ENCODE data around the gene ALK. TPM values are rescaled to one million over a fixed set of nuclear protein-coding genes. Genes with fewer than 3 reads are reported as not detected.

Gene ALK
- total RNA-seq, 4 donors from 2014 or later = 0.19 TPM; not detected in 3

DNA sequence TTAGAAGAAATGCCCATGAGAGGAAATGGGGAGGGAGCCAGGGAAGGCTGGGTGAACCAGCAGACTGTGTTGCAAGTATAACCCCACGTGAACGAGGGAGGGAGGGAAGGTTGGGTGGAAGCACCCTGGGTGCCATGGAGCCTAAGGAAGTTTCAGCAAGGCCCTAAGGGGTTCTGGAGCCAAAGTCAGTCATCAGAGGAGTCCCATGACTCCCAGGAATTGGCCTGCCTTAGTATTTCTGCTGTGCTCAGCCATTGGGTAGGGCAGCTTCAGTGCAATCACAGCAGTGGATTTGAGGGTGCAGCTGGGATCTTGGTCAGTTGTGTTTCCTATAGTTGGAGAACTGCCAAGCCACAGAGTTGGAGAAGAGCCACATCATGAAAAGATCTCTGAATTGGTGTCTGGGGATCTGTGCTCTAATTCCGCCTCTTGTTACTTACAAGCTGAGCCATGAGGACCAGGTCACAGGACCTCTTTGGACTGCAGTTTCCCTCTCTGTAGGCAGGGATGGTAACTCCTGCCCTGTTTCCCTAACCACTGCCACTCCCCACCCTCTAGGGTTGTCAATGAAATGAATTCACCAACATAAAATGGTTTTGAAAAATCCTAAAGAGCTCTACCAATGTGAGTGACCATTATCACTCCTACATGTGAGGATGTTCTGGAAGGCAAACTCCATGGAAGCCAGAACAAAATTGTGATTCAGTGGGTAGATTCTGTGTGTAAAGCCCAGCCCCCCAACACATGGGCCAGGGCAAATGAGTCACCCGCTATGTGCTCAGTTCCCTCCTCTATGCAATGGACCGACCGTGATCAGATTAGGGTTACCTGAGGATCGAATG lies 697.3 kb downstream of the ALK start:
- no peak for TF ChIP-seq POLR2A (IDR thresholded peaks at IDR 0.05)
- TF ChIP-seq CTCF (IDR thresholded peaks at IDR 0.05) = no peak
- intact Hi-C loops (cut with DNase I) = no loop called here
- Histone ChIP-seq H3K9me3 (no peaks in the 10 kb centered on the region), H3K4me3 (no peak overlapping the region), H3K27ac (no peak overlapping the region), H3K36me3 (no peaks in the 10 kb centered on the region), H3K27me3 (peaks cover 0 to 36% (median 0%) of the 10 kb centered on the region in 4 donors), H3K4me1 (peaks cover 0 to 23% (median 5%) of the 10 kb centered on the region in 3 donors)
- WGBS, 2 donors = 47 to 65% methylated on average over 7 of the region's 7 CpGs
- no peak for DNase-seq

- DNase-seq = no peak
- Histone ChIP-seq H3K36me3 (no peaks in the 10 kb centered on the region), H3K4me1 (peaks cover 0 to 16% (median 5%) of the 10 kb centered on the region in 3 donors), H3K27me3 (peaks cover 0 to 28% (median 0%) of the 10 kb centered on the region in 4 donors), H3K27ac (no peak overlapping the region), H3K4me3 (no peak overlapping the region), H3K9me3 (no peaks in the 10 kb centered on the region)
- intact Hi-C loops (cut with DNase I) = no loop called here
- TF ChIP-seq POLR2A (IDR thresholded peaks at IDR 0.05) (no peak), CTCF (IDR thresholded peaks at IDR 0.05) (no peak)
- 91 to 100% methylated on average over 2 to 6 of the region's 11 CpGs for WGBS, 2 donors
Measured at GRCh38 chr2:29223257-29223656, 698.1 kb downstream of the ALK start.

DNA sequence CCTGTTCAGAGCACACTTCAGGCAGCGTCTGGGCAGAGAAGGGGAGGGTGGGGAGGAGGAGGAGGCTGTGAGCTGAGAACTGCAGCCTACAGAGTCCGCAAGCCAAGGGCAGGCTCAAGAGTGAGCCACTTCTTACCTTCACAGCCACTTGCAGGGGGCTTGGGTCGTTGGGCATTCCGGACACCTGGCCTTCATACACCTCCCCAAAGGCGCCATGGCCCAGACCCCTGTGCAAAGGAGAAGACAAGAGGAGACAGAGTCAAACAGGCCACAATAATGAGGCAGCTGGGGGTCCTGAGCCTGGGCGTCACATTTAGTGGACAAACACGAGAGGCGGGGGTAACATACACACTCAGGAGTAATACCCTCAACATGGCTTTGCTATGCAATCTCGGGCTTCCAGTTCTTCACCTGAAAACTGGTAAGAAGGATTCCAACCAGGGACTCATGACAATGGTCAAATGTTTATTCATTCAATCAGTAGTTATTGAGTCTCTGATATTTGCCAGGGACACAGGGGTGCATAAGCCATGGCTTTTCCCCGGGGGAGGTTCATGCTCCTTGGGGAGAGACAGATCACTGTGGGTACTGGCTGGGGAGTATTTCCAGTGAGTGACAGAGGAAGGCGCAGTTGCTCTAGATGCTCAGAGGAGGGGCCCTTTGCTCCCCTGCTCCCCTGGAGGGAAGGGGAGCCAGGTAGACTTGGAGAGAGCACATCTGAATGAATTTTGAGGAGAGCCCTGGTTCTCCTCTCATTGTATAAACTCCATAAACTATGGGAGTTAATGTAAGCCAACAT lies 698.8 kb downstream of the ALK start:
- Histone ChIP-seq H3K27ac (no peak overlapping the region), H3K4me3 (no peak overlapping the region), H3K36me3 (no peaks in the 10 kb centered on the region), H3K27me3 (peaks cover 0 to 22% (median 0%) of the 10 kb centered on the region in 4 donors), H3K9me3 (no peaks in the 10 kb centered on the region), H3K4me1 (peaks cover 0 to 16% (median 5%) of the 10 kb centered on the region in 3 donors)
- no peak for DNase-seq
- no peak for TF ChIP-seq POLR2A (IDR thresholded peaks at IDR 0.05)
- no peak for TF ChIP-seq CTCF (IDR thresholded peaks at IDR 0.05)
- intact Hi-C loops (cut with DNase I) = no loop called here
- 85 to 87% methylated on average over 4 to 9 of the region's 11 CpGs for WGBS, 2 donors

- no peak for DNase-seq
- intact Hi-C loops (cut with DNase I) = no loop called here
- no peak for TF ChIP-seq CTCF (IDR thresholded peaks at IDR 0.05)
- no peak for TF ChIP-seq POLR2A (IDR thresholded peaks at IDR 0.05)
- H3K27ac ChIP-seq = no peak overlapping the region
- peaks cover 0 to 16% (median 5%) of the 10 kb centered on the region in 3 donors for H3K4me1 ChIP-seq
- WGBS, 2 donors = 64 to 77% methylated on average over 8 to 10 of the region's 12 CpGs
- H3K4me3 ChIP-seq = no peak overlapping the region
- no peaks in the 10 kb centered on the region for H3K9me3 ChIP-seq
- no peaks in the 10 kb centered on the region for H3K36me3 ChIP-seq
- peaks cover 0 to 10% (median 0%) of the 10 kb centered on the region in 4 donors for H3K27me3 ChIP-seq
Measured at GRCh38 chr2:29220506-29221270, 700.7 kb downstream of the ALK start.
